CD4-positive, CD25-positive, alpha-beta regulatory T cell (primary cell): ENCODE measurements around the gene PCGF6. TPM values are rescaled to one million over a fixed set of nuclear protein-coding genes. Genes with fewer than 3 reads are reported as not detected.

Source experiments
- ATAC-seq, 2 donors: fragments of 150-1000 bp; cut with Tn5 transposase; one replicate each; pipeline ENCODE4 v1.10.0; 2021; ENCODE audit warnings: low read depth in 2 of 2, moderate number of reproducible peaks in 2 of 2, moderate library complexity in 1 of 2
- DNase-seq, 3 donors: peaks; one replicate each; pipeline versions ENCODE4 v3.0.0 to v3.0.0-alpha.2; 2012 to 2022; ENCODE audit warnings: mixed read lengths in 1 of 3
- H3K27ac ChIP-seq: one replicate; pipeline ENCODE4 v1.7.0; 2013; ENCODE audit warnings: mild to moderate bottlenecking, low read length; ENCODE audit not compliant: insufficient read depth, poor library complexity, severe bottlenecking
- H3K27me3 ChIP-seq: one replicate; pipeline ENCODE4 v1.7.0; 2013; ENCODE audit warnings: low read length; ENCODE audit not compliant: control insufficient read depth, insufficient read depth
- H3K36me3 ChIP-seq: one replicate; pipeline ENCODE4 v1.7.0; 2013; ENCODE audit warnings: mild to moderate bottlenecking, low read length, moderate library complexity; ENCODE audit not compliant: control insufficient read depth, insufficient read depth
- H3K4me1 ChIP-seq: 2 replicates; pipeline ENCODE4 v1.7.0; 2013; ENCODE audit warnings: mild to moderate bottlenecking, low read length; ENCODE audit not compliant: insufficient read depth, control insufficient read depth, poor library complexity, severe bottlenecking
- H3K4me3 ChIP-seq: one replicate; pipeline ENCODE4 v1.7.0; 2013; ENCODE audit warnings: low read depth, mild to moderate bottlenecking, low read length, moderate library complexity
- H3K9me3 ChIP-seq, 2 experiments: 1 replicate in 1 of 2; 2 replicates in 1 of 2; pipeline ENCODE4 v1.7.0; 2013; ENCODE audit warnings: low read length in 2 of 2, mild to moderate bottlenecking in 1 of 2, moderate library complexity in 1 of 2; ENCODE audit not compliant: control insufficient read depth in 2 of 2
- H3K27ac Mint-ChIP-seq, 3 donors: one replicate each; pipeline ENCODE4 v1.8.0; 2020 to 2022; ENCODE audit warnings: mild to moderate bottlenecking in 3 of 3, mixed read lengths in 3 of 3, moderate library complexity in 2 of 3
- H3K27me3 Mint-ChIP-seq: one replicate; pipeline ENCODE4 v1.8.0; 2022; ENCODE audit warnings: mild to moderate bottlenecking, mixed read lengths
- H3K36me3 Mint-ChIP-seq: one replicate; pipeline ENCODE4 v1.8.0; 2020; ENCODE audit warnings: mixed read lengths
- H3K4me1 Mint-ChIP-seq, 4 donors: one replicate each; pipeline ENCODE4 v1.8.0; 2020 to 2022; ENCODE audit warnings: mixed read lengths in 4 of 4, mild to moderate bottlenecking in 1 of 4
- H3K4me3 Mint-ChIP-seq, 4 donors: one replicate each; pipeline ENCODE4 v1.8.0; 2020 to 2022; ENCODE audit warnings: mild to moderate bottlenecking in 4 of 4, mixed read lengths in 4 of 4, moderate library complexity in 3 of 4
- H3K9me3 Mint-ChIP-seq, 7 donors: one replicate each; pipeline ENCODE4 v1.8.0; 2020 to 2022; ENCODE audit warnings: mixed read lengths in 7 of 7, mild to moderate bottlenecking in 3 of 7, moderate library complexity in 2 of 7
- polyA plus RNA-seq, 4 donors: library from polyadenylated mRNA; unstranded; fragments of 300-500 nt; fragmentation: Illumina TruSeq; gene quantifications; one replicate each; pipeline ENCODE4 v1.2.3, GENCODE V29; 2021
- total RNA-seq: library from RNA; stranded (reverse); gene quantifications from one replicate; pipeline ENCODE4 v1.2.3, GENCODE V29; 2022

Gene PCGF6
- total and polyA plus RNA-seq, 5 donors from 2014 or later, result 6.0 to 10.4 (median 9.0) TPM

GRCh38 chr10:103310197-103310596, 40.7 kb downstream of the PCGF6 start:
- peaks cover 21% of the 10 kb centered on the region for H3K36me3 ChIP-seq
- no peaks in the 10 kb centered on the region for H3K9me3 Mint-ChIP-seq
- no peaks in the 10 kb centered on the region for H3K4me1 Mint-ChIP-seq
- ATAC-seq (no peak), DNase-seq (no peak)
- no peaks in the 10 kb centered on the region for H3K9me3 ChIP-seq
- H3K27ac Mint-ChIP-seq, result no peak overlapping the region
- no peaks in the 10 kb centered on the region for H3K27me3 ChIP-seq
- no peak overlapping the region for H3K4me3 Mint-ChIP-seq
- H3K36me3 Mint-ChIP-seq, result peaks cover 19% of the 10 kb centered on the region
- H3K4me3 ChIP-seq, result no peak overlapping the region
- no peak overlapping the region for H3K27ac ChIP-seq
- H3K27me3 Mint-ChIP-seq, result no peaks in the 10 kb centered on the region
- no peaks in the 10 kb centered on the region for H3K4me1 ChIP-seq

- peaks cover 14% of the 10 kb centered on the region for H3K36me3 ChIP-seq
- no peaks in the 10 kb centered on the region for H3K4me1 Mint-ChIP-seq
Measured at GRCh38 chr10:103307594-103307993, 43.3 kb downstream of the PCGF6 start.

GRCh38 chr10:103295374-103296015, 55.4 kb downstream of the PCGF6 start:
- no peaks in the 10 kb centered on the region for H3K4me1 ChIP-seq
- H3K27ac ChIP-seq, result no peak overlapping the region
- no peaks in the 10 kb centered on the region for H3K4me1 Mint-ChIP-seq
- H3K36me3 ChIP-seq, result no peaks in the 10 kb centered on the region
- no peak for ATAC-seq
- H3K27me3 ChIP-seq, result peaks cover 3% of the 10 kb centered on the region
- DNase-seq, result no peak
- H3K27ac Mint-ChIP-seq, result no peak overlapping the region
- no peaks in the 10 kb centered on the region for H3K9me3 Mint-ChIP-seq
- no peak overlapping the region for H3K4me3 ChIP-seq
- H3K4me3 Mint-ChIP-seq, result no peak overlapping the region
- H3K36me3 Mint-ChIP-seq, result no peaks in the 10 kb centered on the region
- H3K9me3 ChIP-seq, result no peaks in the 10 kb centered on the region
- H3K27me3 Mint-ChIP-seq, result peaks cover 4% of the 10 kb centered on the region

More at GRCh38 chr10:103307594-103307993, 43.3 kb downstream of the PCGF6 start:
- Mint-ChIP-seq H3K9me3 (no peaks in the 10 kb centered on the region), H3K27me3 (no peaks in the 10 kb centered on the region), H3K4me3 (no peak overlapping the region), H3K36me3 (peaks cover 26% of the 10 kb centered on the region), H3K27ac (peak overlapping the region in 1 of 3 donors; percentile 43)
- H3K4me1 ChIP-seq, result no peaks in the 10 kb centered on the region
- no peak overlapping the region for H3K4me3 ChIP-seq
- no peak for DNase-seq
- no peak overlapping the region for H3K27ac ChIP-seq
- ATAC-seq, result no peak
- no peaks in the 10 kb centered on the region for H3K9me3 ChIP-seq
- no peaks in the 10 kb centered on the region for H3K27me3 ChIP-seq

- H3K9me3 ChIP-seq, result no peaks in the 10 kb centered on the region
- no peak overlapping the region for H3K27ac ChIP-seq
- no peaks in the 10 kb centered on the region for H3K4me1 ChIP-seq
- no peak overlapping the region for H3K4me3 ChIP-seq
- no peaks in the 10 kb centered on the region for H3K36me3 Mint-ChIP-seq
- DNase-seq (no peak), ATAC-seq (no peak)
- no peaks in the 10 kb centered on the region for H3K36me3 ChIP-seq
- H3K27ac Mint-ChIP-seq, result no peak overlapping the region
- H3K4me3 Mint-ChIP-seq, result no peak overlapping the region
- peaks cover 29% of the 10 kb centered on the region for H3K27me3 Mint-ChIP-seq
- H3K27me3 ChIP-seq, result peaks cover 12% of the 10 kb centered on the region
- no peaks in the 10 kb centered on the region for H3K9me3 Mint-ChIP-seq
- H3K4me1 Mint-ChIP-seq, result no peaks in the 10 kb centered on the region
Measured at GRCh38 chr10:103291588-103291987, 59.4 kb downstream of the PCGF6 start.

GRCh38 chr10:103287992-103288391, 62.9 kb downstream of the PCGF6 start:
- DNase-seq (no peak), ATAC-seq (no peak)
- Histone ChIP-seq H3K27me3 (peaks cover 14% of the 10 kb centered on the region), H3K9me3 (no peaks in the 10 kb centered on the region), H3K27ac (no peak overlapping the region), H3K4me1 (no peaks in the 10 kb centered on the region), H3K36me3 (no peaks in the 10 kb centered on the region), H3K4me3 (no peak overlapping the region)
- H3K36me3 Mint-ChIP-seq, result no peaks in the 10 kb centered on the region
- no peak overlapping the region for H3K4me3 Mint-ChIP-seq
- H3K27me3 Mint-ChIP-seq, result peaks cover 43% of the 10 kb centered on the region
- no peak overlapping the region for H3K27ac Mint-ChIP-seq
- no peaks in the 10 kb centered on the region for H3K4me1 Mint-ChIP-seq
- no peaks in the 10 kb centered on the region for H3K9me3 Mint-ChIP-seq

GRCh38 chr10:103284170-103284569, 66.8 kb downstream of the PCGF6 start:
- peaks cover 0 to 5% (median 0%) of the 10 kb centered on the region in 4 donors for H3K4me1 Mint-ChIP-seq
- no peak for DNase-seq
- no peak overlapping the region for H3K27ac ChIP-seq
- no peak overlapping the region for H3K4me3 Mint-ChIP-seq
- ATAC-seq, result no peak
- H3K4me3 ChIP-seq, result no peak overlapping the region
- no peaks in the 10 kb centered on the region for H3K9me3 ChIP-seq
- no peaks in the 10 kb centered on the region for H3K4me1 ChIP-seq
- no peaks in the 10 kb centered on the region for H3K36me3 ChIP-seq
- peaks cover 0 to 3% (median 0%) of the 10 kb centered on the region in 7 donors for H3K9me3 Mint-ChIP-seq
- no peaks in the 10 kb centered on the region for H3K36me3 Mint-ChIP-seq
- H3K27ac Mint-ChIP-seq, result no peak overlapping the region
- H3K27me3 Mint-ChIP-seq, result peaks cover 54% of the 10 kb centered on the region
- H3K27me3 ChIP-seq, result peaks cover 24% of the 10 kb centered on the region

GRCh38 chr10:103282961-103283360, 68.0 kb downstream of the PCGF6 start:
- no peaks in the 10 kb centered on the region for H3K36me3 Mint-ChIP-seq
- no peak overlapping the region for H3K4me3 Mint-ChIP-seq
- H3K27me3 ChIP-seq, result peaks cover 27% of the 10 kb centered on the region
- H3K27me3 Mint-ChIP-seq, result peaks cover 61% of the 10 kb centered on the region
- H3K4me3 ChIP-seq, result no peak overlapping the region
- DNase-seq (no peak), ATAC-seq (no peak)
- H3K27ac Mint-ChIP-seq, result no peak overlapping the region
- H3K4me1 ChIP-seq, result no peaks in the 10 kb centered on the region
- H3K36me3 ChIP-seq, result no peaks in the 10 kb centered on the region
- no peak overlapping the region for H3K27ac ChIP-seq
- H3K4me1 Mint-ChIP-seq, result peaks cover 0 to 9% (median 0%) of the 10 kb centered on the region in 4 donors
- peaks cover 0 to 4% (median 3%) of the 10 kb centered on the region in 7 donors for H3K9me3 Mint-ChIP-seq
- H3K9me3 ChIP-seq, result no peaks in the 10 kb centered on the region

GRCh38 chr10:103281753-103282152, 69.2 kb downstream of the PCGF6 start:
- Mint-ChIP-seq H3K36me3 (no peaks in the 10 kb centered on the region), H3K4me1 (peaks cover 0 to 9% (median 0%) of the 10 kb centered on the region in 4 donors), H3K4me3 (no peak overlapping the region), H3K27ac (no peak overlapping the region), H3K9me3 (peaks cover 0 to 4% (median 3%) of the 10 kb centered on the region in 7 donors), H3K27me3 (peaks cover 54% of the 10 kb centered on the region)
- DNase-seq (no peak), ATAC-seq (no peak)
- H3K27ac ChIP-seq, result no peak overlapping the region
- H3K4me1 ChIP-seq, result peaks cover 11% of the 10 kb centered on the region
- no peaks in the 10 kb centered on the region for H3K36me3 ChIP-seq
- H3K9me3 ChIP-seq, result no peaks in the 10 kb centered on the region
- H3K27me3 ChIP-seq, result peaks cover 23% of the 10 kb centered on the region
- H3K4me3 ChIP-seq, result no peak overlapping the region
